Suprapubic skin (tissue), 4 donors: ENCODE measurements around the gene CCDC197. TPM values are rescaled to one million over a fixed set of nuclear protein-coding genes. Genes with fewer than 3 reads are reported as not detected.

Experiments used
- DNase-seq, 2 donors: peaks; one replicate each; pipeline ENCODE4 v3.0.0-alpha.2; 2019; ENCODE audit warnings: low spot score in 2 of 2
- H3K27ac ChIP-seq: fragments of 200-600 bp; sonication (generic); one replicate; pipeline ENCODE4 v1.5.1; 2019
- H3K27me3 ChIP-seq: fragments of 200-600 bp; sonication (generic); one replicate; pipeline ENCODE4 v1.5.1; 2019
- H3K36me3 ChIP-seq: fragments of 200-600 bp; sonication (generic); one replicate; pipeline ENCODE4 v1.5.1; 2019
- H3K4me1 ChIP-seq: fragments of 200-600 bp; sonication (generic); one replicate; pipeline ENCODE4 v1.5.1; 2019
- H3K4me3 ChIP-seq: fragments of 200-600 bp; sonication (generic); one replicate; pipeline ENCODE4 v1.5.1; 2019; ENCODE audit warnings: mild to moderate bottlenecking
- H3K9me3 ChIP-seq: fragments of 200-600 bp; sonication (generic); one replicate; pipeline ENCODE4 v1.5.1; 2019
- EP300 ChIP-seq: sonication (generic); formaldehyde crosslinking; IDR thresholded peaks from one replicate; pipeline ENCODE4 v1.6.1; 2017; ENCODE audit warnings: antibody characterized with exemption
- POLR2A ChIP-seq, 2 donors: fragments of 450-650 bp; IDR thresholded peaks; one replicate each; pipeline ENCODE4 v1.6.1; 2017; ENCODE audit warnings: antibody characterized with exemption in 2 of 2, mild to moderate bottlenecking in 2 of 2, moderate library complexity in 2 of 2
- POLR2AphosphoS5 ChIP-seq, 3 donors: sonication (generic); formaldehyde crosslinking; IDR thresholded peaks; one replicate each; pipeline ENCODE4 v1.6.1; 2017; ENCODE audit warnings: antibody characterized with exemption in 3 of 3
- WGBS: methylation state at CpG from one replicate; pipeline ENCODE4 v1.1.5; 2018; 5-methylcytosine and 5-hydroxymethylcytosine counted together
- total RNA-seq, 4 donors: library from RNA; depleted of rRNA; stranded (reverse); fragments of >200 nt; gene quantifications; one replicate each; pipeline ENCODE4 v1.1.0, GENCODE V29; 2016
- TF ChIP-seq, protein P1 (sequence below), 2 donors: fragments of 200-600 bp in 1 of 2; fragments of 450-650 bp in 1 of 2; sonication (generic) in 1 of 2; IDR thresholded peaks; one replicate each; pipeline ENCODE4 v1.5.1; 2016 to 2019; ENCODE audit warnings: antibody characterized with exemption in 2 of 2, mild to moderate bottlenecking in 1 of 2, moderate library complexity in 1 of 2

The CCDC197 gene
- total RNA-seq, 4 donors from 2014 or later: not detected

DNA sequence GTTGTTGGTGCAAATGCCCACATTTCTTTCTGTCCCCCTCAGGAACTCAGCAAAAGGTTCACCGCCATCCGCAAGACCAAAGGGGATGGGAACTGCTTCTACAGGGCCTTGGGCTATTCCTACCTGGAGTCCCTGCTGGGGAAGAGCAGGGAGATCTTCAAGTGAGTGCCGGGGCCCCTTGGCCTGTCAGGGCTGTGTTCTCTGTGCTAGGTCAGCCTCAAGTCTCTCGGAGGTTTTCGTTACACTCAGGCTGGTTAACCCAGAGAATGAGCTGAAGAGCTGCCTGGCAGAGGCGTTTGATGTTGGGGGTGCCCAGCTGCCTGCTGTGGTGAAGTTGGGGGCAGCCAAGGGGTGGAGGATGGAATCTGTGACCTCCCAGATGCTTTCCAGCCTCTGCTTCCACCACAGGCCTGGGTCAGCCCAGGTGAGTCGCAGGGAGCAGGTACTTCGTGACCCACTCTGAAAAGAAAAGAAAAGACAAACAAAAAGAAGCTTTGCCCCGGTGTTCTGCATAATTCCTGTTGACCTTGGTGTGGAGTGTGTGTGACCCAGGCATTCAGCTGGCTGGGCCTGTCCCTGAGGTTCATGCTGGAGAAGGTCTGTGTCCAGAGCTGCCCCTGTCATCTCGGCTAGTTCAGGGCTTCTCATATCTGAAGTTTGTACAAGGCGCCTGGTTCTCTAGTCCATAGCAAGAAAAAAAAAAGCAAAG, 42.0 kb downstream of the CCDC197 start:
- 87% methylated on average over 9 of the region's 11 CpGs for WGBS
- H3K27me3 ChIP-seq: no peaks in the 10 kb centered on the region
- no peak for DNase-seq
- peaks cover 9% of the 10 kb centered on the region for H3K36me3 ChIP-seq
- no peak for TF ChIP-seq EP300
- TF ChIP-seq, protein P1, sequence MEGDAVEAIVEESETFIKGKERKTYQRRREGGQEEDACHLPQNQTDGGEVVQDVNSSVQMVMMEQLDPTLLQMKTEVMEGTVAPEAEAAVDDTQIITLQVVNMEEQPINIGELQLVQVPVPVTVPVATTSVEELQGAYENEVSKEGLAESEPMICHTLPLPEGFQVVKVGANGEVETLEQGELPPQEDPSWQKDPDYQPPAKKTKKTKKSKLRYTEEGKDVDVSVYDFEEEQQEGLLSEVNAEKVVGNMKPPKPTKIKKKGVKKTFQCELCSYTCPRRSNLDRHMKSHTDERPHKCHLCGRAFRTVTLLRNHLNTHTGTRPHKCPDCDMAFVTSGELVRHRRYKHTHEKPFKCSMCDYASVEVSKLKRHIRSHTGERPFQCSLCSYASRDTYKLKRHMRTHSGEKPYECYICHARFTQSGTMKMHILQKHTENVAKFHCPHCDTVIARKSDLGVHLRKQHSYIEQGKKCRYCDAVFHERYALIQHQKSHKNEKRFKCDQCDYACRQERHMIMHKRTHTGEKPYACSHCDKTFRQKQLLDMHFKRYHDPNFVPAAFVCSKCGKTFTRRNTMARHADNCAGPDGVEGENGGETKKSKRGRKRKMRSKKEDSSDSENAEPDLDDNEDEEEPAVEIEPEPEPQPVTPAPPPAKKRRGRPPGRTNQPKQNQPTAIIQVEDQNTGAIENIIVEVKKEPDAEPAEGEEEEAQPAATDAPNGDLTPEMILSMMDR (IDR thresholded peaks at IDR 0.05): no peak
- TF ChIP-seq POLR2AphosphoS5 (IDR thresholded peaks at IDR 0.05): no peak
- no peak for TF ChIP-seq POLR2A (IDR thresholded peaks at IDR 0.05)
- H3K4me3 ChIP-seq: no peak overlapping the region
- H3K4me1 ChIP-seq: peaks cover 6% of the 10 kb centered on the region
- no peaks in the 10 kb centered on the region for H3K9me3 ChIP-seq
- H3K27ac ChIP-seq: no peak overlapping the region

DNA sequence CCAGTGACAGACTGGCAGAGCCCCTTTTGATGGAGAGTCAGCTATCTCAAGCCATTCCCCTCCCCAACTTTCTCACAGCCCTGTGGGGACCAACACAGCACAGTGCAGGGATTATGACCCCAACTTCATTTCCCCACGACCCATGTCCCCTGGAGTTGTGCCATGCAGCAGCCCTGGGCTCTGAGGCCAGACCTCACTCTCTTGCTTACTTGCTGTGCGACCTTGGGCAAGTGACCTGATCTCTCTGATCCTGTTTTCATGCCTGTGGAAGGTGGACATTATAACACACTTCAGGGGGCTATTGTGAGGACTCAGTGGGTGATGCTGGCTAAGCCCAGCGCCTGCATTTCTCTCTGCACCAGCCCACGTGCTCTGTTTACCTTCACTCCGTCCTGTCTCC, 43.1 kb downstream of the CCDC197 start:
- Histone ChIP-seq H3K36me3 (peaks cover 20% of the 10 kb centered on the region), H3K27ac (no peak overlapping the region), H3K27me3 (no peaks in the 10 kb centered on the region), H3K4me1 (peaks cover 6% of the 10 kb centered on the region), H3K4me3 (no peak overlapping the region), H3K9me3 (no peaks in the 10 kb centered on the region)
- DNase-seq: no peak
- 91% methylated on average over 5 of the region's 5 CpGs for WGBS
- TF ChIP-seq, protein P1 (IDR thresholded peaks at IDR 0.05): no peak
- TF ChIP-seq POLR2AphosphoS5 (IDR thresholded peaks at IDR 0.05): no peak
- no peak for TF ChIP-seq EP300
- TF ChIP-seq POLR2A (IDR thresholded peaks at IDR 0.05): no peak

DNA sequence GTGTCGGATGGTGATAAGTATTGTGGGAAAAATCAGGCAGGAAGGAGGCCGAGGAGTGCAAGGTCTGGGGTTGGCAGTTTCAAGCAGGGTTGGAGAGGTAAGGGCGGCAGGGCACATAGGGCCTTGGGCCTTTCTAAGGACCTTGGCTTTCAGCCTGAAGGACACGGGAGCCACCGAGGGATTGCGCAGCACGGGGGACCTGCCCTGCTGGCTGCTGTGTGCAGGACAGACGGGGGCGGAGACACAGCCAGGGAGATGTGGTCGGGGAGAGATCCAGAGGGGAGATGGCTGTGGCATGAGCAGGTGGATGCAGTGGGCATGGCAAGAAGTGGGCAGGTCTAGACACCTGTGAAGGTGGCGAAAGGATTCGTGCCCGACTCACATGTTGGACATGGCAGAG, 43.7 kb downstream of the CCDC197 start:
- H3K27ac ChIP-seq: no peak overlapping the region
- H3K9me3 ChIP-seq: no peaks in the 10 kb centered on the region
- peaks cover 6% of the 10 kb centered on the region for H3K4me1 ChIP-seq
- no peak for DNase-seq
- H3K4me3 ChIP-seq: no peak overlapping the region
- H3K27me3 ChIP-seq: no peaks in the 10 kb centered on the region
- TF ChIP-seq EP300: no peak
- no peak for TF ChIP-seq POLR2A (IDR thresholded peaks at IDR 0.05)
- TF ChIP-seq, protein P1 (IDR thresholded peaks at IDR 0.05): no peak
- TF ChIP-seq POLR2AphosphoS5 (IDR thresholded peaks at IDR 0.05): no peak
- 90% methylated on average over 13 of the region's 13 CpGs for WGBS
- H3K36me3 ChIP-seq: peaks cover 25% of the 10 kb centered on the region

DNA sequence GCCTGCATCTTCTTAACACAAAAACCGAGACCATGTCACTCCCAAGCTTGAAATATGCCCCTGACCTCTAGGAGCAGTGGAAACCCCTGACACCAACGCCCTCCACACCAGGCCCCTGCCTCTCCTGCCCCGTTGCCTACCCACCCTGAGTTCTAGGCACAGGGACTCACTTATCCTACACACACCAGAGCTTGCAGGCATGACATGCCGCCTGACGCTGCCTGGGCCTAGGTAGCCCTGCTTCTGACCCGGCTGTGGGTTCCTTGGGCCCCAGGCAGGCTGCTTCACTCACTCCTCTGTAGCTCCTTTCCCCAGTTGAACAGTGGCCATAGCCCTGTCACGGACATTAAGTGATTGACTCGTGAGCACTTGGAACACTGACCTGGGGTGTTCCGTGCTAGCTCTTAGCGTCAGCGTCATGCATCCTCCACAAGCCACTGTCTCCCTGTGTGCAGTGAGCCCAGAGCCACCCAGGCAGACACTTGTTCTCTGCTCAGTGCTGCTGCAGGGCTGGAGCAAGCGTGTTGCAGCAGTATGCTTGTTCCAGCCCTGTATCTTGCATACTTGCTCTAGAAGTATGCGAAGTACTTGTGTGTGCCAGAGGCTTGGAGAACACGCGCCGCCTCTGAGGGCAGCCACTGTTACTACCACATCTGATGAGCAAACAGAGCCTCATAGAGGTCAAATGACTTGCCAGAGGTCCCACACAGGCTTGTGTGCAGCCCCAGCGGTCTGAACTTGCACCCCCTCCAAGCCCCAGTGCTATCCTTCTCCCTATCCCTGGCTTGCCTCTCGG, 44.6 kb downstream of the CCDC197 start:
- 68% methylated on average over 16 of the region's 18 CpGs for WGBS
- peaks cover 34% of the 10 kb centered on the region for H3K36me3 ChIP-seq
- H3K27ac ChIP-seq: no peak overlapping the region

More for the DNA sequence above, 44.6 kb downstream of the CCDC197 start:
- Histone ChIP-seq H3K4me3 (no peak overlapping the region), H3K4me1 (peaks cover 6% of the 10 kb centered on the region), H3K27me3 (no peaks in the 10 kb centered on the region), H3K9me3 (no peaks in the 10 kb centered on the region)
- no peak for DNase-seq
- TF ChIP-seq, protein P1 (IDR thresholded peaks at IDR 0.05): no peak
